Bone marrow (tissue), 2 donors: ENCODE results near the gene TCP11.

Experiments
- DNase-seq, 2 donors: peaks; one replicate each; lab custom pipeline; 2025; lab: John Stamatoyannopoulos, UW

TCP11 gene

GRCh38 chr6:35141007-35141655 is at the start of gene TCP11:
Gene TCP11, minus strand, starts transcription at chr6:35141339. Its CDS starts 469 bp downstream, at chr6:35140870.
- no peak for DNase-seq

GRCh38 chr6:35190306-35190705 is 49.2 kb upstream of the TCP11 start:
- no peak for DNase-seq

GRCh38 chr6:35188886-35189285 is 47.7 kb upstream of the TCP11 start:
- no peak for DNase-seq

GRCh38 chr6:35186571-35186970 is 45.4 kb upstream of the TCP11 start:
- DNase-seq, result no peak

GRCh38 chr6:35185971-35186370 is 44.8 kb upstream of the TCP11 start:
- no peak for DNase-seq

- DNase-seq, result no peak
Measured at GRCh38 chr6:35185302-35185681, 44.2 kb upstream of the TCP11 start.

GRCh38 chr6:35184580-35185301 is 43.6 kb upstream of the TCP11 start:
- DNase-seq, result no peak

- no peak for DNase-seq
Measured at GRCh38 chr6:35183935-35184334, 42.8 kb upstream of the TCP11 start.

GRCh38 chr6:35183281-35183680 is 42.1 kb upstream of the TCP11 start:
- no peak for DNase-seq

- DNase-seq, result no peak
Measured at GRCh38 chr6:35181933-35182612, 40.9 kb upstream of the TCP11 start.

- DNase-seq, result no peak
Measured at GRCh38 chr6:35181308-35181932, 40.3 kb upstream of the TCP11 start.

GRCh38 chr6:35179901-35180535 is 38.9 kb upstream of the TCP11 start:
- no peak for DNase-seq

- DNase-seq, result no peak
Measured at GRCh38 chr6:35178932-35179832, 38.0 kb upstream of the TCP11 start.

GRCh38 chr6:35178012-35178411 is 36.9 kb upstream of the TCP11 start:
- DNase-seq, result no peak

GRCh38 chr6:35177596-35177995 is 36.5 kb upstream of the TCP11 start:
- no peak for DNase-seq

- no peak for DNase-seq
Measured at GRCh38 chr6:35177157-35177556, 36.0 kb upstream of the TCP11 start.

GRCh38 chr6:35176301-35177024 is 35.3 kb upstream of the TCP11 start:
- no peak for DNase-seq

GRCh38 chr6:35174501-35174900 is 33.4 kb upstream of the TCP11 start:
- DNase-seq, result no peak

GRCh38 chr6:35174088-35174434 is 32.9 kb upstream of the TCP11 start:
- no peak for DNase-seq

- no peak for DNase-seq
Measured at GRCh38 chr6:35173427-35174087, 32.4 kb upstream of the TCP11 start.
